GM21717 (cell line): Measurements from ENCODE around the gene PPP2R5C.
A peak's percentile ranks its signal among the peaks of the same experiment; 100 is the strongest.

ENCODE experiments used
- ATAC-seq: cut with Tn5 transposase; IDR thresholded peaks from one replicate; pipeline ENCODE4 v1.9.1; 2021; ENCODE audit warnings: mild to moderate bottlenecking, moderate library complexity; ENCODE audit not compliant: unreplicated experiment

Gene PPP2R5C

GRCh38 chr14:101937926-101938767 is 176.6 kb downstream of the PPP2R5C start:
- no peak for ATAC-seq

GRCh38 chr14:101939646-101940170 is 178.2 kb downstream of the PPP2R5C start:
- no peak for ATAC-seq

GRCh38 chr14:101944451-101944850 is 182.9 kb downstream of the PPP2R5C start:
- ATAC-seq: no peak

GRCh38 chr14:101945171-101945570 is 183.7 kb downstream of the PPP2R5C start:
- ATAC-seq: no peak

GRCh38 chr14:101947577-101947903 is 186.0 kb downstream of the PPP2R5C start:
- ATAC-seq: peak; percentile 11

- peak; percentile 95 for ATAC-seq
These were observed 186.6 kb downstream of the PPP2R5C start for GRCh38 chr14:101947904-101948665.

GRCh38 chr14:101948666-101949216 is 187.2 kb downstream of the PPP2R5C start:
- ATAC-seq: no peak

- ATAC-seq: no peak
These were observed 188.6 kb downstream of the PPP2R5C start for GRCh38 chr14:101950100-101950499.

GRCh38 chr14:101950516-101951215 is 189.2 kb downstream of the PPP2R5C start:
- no peak for ATAC-seq

- ATAC-seq: no peak
These were observed 191.6 kb downstream of the PPP2R5C start for GRCh38 chr14:101953151-101953550.

GRCh38 chr14:101954501-101954900 is 193.0 kb downstream of the PPP2R5C start:
- no peak for ATAC-seq

- no peak for ATAC-seq
These were observed 194.2 kb downstream of the PPP2R5C start for GRCh38 chr14:101955695-101956161.

- ATAC-seq: no peak
These were observed 194.8 kb downstream of the PPP2R5C start for GRCh38 chr14:101956179-101956885.

GRCh38 chr14:101957406-101958234 is 196.1 kb downstream of the PPP2R5C start:
- ATAC-seq: no peak

GRCh38 chr14:101958418-101959180 is 197.1 kb downstream of the PPP2R5C start:
- no peak for ATAC-seq

GRCh38 chr14:101959277-101959676 is 197.8 kb downstream of the PPP2R5C start:
- no peak for ATAC-seq

- ATAC-seq: no peak
These were observed 198.7 kb downstream of the PPP2R5C start for GRCh38 chr14:101960225-101960624.

GRCh38 chr14:101961011-101961721 is 199.7 kb downstream of the PPP2R5C start:
- ATAC-seq: no peak
